NCI-H146 treated with DMSO at 0.1 percent for 48 hours (cell line): ENCODE results near the gene PPP1R27.
A peak's percentile ranks its signal among the peaks of the same experiment; 100 is the strongest.

Experiments used
- DNase-seq: peaks from one replicate; lab custom pipeline; 2025; ENCODE audit not compliant: unreplicated experiment; lab: John Stamatoyannopoulos, UW

PPP1R27 gene, protein sequence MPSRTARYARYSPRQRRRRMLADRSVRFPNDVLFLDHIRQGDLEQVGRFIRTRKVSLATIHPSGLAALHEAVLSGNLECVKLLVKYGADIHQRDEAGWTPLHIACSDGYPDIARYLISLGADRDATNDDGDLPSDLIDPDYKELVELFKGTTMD

DNA sequence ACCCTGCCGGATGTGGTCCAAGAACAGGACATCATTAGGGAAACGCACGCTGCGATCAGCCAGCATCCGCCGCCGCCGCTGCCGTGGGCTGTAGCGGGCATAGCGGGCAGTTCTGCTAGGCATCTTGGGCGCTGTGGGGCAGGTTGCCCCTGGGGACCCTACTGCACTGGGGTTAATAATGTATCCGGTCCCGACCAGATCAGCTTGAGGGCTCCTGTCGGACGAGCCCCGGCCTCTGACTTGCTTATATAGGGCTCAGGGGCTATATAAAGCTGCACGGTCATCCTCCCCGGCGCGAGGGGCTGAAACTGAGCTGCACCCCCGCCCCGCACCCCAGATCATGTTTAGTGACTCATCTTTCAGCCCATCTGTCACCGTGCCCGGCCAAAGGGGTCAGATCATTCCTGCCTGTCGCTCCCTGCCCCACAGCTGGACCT is at the start of gene PPP1R27:
Gene PPP1R27 (minus strand): TSS at position 220 of the 437 bp plus-strand sequence. CDS start 97 bp downstream, at position 123.
- no peak for DNase-seq

DNA sequence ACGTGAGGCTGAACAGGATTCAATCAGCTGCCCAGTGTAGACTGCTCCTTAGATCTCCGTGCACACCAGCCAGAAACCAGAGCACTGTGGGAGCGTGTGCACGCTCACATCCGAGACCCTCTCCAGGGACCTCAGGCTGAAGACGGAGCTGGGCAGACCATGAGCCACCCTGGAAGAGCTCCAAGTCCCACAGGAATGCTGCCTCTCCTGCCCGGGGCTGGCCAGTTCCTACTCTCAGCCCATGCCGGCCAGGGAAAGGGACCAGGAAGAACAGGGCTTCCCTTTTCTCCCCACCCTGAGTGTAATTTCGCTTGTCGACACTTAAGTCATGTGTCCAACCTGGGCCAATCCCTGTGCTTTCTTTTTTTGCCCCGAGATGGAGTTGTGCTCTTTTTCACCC is 49.7 kb upstream of the PPP1R27 start:
- no peak for DNase-seq

DNA sequence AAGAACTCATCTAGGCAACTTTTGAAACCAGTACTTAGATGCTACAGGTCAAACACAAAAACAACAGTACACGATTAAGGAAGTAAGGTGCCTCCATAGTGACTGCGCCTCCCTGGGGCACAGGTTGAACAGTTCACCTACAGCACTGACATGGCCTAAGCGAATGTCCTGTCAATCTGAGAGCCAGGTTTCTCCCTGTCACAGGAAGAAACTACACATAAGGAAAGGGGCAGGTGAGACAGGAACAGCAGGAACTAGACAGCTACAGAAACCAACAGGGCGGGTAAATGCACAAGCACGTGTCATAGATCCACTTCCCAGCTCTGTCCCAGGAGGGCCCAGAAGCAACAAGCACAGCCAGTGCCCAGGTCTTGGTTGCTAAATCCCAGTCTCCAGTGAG is 44.3 kb upstream of the PPP1R27 start:
- no peak for DNase-seq

DNA sequence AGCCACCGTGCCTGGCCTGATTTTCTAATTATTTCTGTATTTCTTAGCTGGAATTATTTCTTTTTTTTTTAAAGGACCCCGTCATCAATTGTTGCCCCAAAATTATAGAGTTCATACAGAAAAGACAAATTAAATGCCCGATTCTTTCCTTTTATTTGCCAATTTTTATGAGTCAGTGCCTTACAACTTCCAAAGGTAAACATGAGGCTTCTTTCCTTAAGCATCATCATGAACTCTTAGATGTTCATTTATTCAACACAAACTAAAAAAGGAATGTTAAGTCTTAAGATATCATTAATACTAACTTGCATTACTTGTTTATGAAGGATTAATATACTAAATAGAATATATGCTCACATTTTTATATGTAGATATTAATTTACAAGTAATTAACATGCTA is 43.4 kb upstream of the PPP1R27 start:
- no peak for DNase-seq

DNA sequence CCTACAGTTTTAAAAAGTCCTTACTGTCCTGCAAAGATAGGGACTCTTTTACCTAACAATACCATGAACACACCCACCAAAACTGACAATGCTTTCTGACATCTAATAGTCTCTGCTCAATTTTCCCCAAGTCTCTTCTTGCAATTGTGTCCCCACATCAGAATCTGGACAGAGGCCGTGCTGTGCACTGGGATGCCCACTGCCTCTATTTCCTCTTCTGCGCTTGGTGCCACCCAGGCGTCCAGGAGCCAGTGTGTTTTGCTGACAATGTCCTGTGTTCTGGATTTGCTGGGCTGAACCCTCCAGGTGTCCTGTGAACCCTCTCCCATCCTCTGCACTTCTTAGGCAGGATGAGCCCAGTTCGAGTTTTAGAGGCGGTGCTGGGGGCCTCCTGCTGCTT is 42.7 kb upstream of the PPP1R27 start:
- DNase-seq, result no peak

DNA sequence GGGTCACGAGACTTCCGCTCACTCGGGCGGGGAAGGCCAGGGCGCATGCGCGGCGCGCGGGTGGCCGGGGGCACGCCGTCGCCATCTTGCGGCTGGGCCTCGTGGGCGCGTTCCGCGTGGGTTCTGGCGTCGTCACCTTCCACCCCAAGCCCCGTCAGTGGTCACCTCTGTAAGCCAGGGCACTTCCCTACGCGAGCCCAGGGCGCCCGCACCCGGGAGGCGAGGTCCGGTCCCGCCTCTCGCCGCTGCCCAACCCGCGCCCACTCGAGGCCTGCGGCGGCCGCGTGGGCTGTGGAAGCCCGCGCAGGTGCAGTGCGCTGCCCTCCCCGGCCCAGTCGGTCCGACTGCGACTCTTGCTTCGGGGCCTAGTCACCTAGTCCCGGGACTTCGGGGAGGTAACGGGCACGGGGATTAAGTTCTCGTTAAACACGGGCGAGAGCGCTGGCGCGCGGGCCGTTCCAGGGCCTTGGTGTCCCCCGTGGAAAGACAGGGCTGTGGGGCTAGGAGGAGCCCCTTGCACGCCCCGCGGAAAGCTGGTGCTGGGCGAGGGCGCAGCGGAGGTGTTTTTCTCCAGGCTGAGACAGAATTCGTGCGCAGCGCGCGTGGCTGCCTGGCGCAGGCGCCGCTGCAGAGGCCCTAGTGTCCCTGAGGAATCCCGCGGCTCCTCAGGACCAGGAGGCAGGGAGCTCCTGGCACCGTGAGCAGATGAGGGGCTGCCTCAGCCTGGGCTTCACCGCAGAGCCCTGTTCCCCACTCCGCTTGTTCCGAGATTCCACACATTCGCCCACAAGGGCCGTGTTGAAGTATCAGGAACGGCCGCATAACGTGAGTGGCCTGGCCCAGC is 36.8 kb upstream of the PPP1R27 start:
- DNase-seq, result peak; percentile 63

DNA sequence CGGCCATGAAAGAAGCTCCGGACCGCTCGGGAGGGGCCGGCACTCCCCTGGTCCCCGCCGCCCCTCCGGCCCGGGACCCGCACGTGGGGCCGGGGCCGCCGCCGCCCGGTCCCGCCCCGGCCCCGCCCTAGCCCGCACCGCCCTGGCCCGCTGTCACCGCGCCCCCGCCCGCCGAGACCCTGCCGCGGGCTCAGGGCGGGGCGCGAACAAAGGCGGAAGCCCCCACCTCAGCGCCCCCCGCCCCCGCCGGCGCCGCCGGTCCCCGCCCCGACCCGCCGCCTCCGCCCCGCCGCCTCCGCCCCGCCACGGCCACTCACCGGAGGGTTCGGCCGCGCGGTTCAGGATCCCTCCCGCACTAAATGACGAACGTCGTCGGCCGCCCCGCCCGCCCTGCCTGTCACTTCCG is 36.1 kb upstream of the PPP1R27 start, which contains the start of gene ARHGDIA:
Gene ARHGDIA (minus strand): TSS at position 357 of the 406 bp plus-strand sequence. CDS start 1,407 bp downstream, outside the sequence.
- DNase-seq, result no peak

DNA sequence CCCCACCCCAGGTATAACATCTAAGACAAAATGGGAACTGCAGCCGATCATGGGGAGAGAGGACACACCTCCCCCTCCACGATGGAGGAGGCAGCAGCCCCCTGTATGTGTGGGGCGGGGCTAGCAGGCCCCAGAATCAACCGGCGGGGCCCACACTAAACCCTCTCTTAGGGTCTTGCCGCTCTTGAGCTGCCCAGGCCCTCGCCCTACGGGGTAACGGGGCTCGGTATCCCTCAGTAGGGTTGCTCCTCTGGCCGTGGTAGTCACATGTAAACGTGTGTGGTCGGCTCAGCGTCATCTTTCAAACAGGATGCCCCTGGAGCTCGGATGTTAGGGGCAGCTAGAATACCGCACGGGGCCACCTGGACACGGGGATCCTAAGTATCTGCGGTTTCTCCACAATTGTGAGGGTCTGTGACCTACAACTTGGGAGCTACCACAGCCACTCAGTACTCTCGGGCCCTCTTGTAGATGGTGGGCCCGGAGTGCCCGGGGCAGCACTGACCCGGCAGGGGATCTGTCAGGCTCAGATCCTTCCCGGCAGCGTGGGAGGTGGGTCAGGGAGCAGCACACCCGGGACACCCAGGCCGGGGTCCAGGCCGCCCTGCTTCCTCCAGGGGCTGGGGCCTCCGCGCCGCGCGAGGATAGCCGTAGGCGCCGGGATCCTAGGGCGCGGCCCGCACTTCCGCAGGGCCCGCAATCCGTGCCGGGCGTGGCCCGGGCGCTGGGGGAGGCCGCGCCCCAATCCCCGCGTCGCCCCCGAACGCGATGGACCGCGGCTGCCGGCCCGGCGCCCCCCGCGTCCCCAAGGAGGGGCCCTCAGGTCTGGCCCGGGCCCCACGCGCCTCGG is 35.5 kb upstream of the PPP1R27 start:
- DNase-seq, result no peak

DNA sequence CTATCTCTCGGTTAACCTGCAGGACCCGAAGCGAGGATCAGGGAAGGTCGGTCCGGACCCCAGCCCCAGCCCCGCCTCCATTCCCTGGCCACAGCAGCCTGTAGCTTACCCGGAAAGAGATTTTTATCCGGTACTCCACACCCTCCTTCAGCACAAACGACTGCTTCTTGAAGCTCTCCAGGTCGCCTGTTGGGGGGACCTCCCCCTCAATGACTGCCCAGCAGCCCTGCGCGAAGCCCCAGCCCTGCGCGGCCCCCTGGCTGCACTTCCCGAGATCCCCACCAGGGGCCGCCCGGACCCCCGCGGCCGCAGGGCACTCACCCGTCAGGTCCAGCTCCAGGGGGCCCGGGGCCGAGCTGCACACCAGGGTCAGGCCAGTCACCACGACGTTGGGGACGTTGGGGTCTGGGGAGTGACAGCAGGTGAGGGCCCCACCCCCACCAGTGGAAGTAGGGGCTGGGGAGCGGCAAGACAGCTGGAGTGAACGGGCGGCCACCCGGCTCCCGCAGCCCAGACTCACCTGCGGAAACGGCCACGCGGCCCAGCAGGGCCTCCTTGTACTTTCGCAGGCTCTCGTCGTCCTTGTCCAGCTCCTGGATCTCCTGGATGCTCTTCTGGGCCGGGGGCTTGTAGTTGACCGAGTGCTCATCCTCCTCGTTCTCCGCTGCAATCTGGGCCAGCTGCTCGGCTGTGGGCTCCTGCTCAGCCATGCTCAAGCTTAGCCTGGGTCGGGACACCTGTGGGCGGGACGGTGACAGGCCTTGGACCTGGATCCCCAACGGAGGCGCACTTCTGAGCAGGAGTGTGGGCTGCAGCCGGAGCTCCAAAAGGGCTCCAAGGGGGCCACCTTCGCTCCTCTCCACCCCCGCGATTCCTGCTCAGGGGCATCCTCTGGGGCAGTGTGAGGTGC is 34.6 kb upstream of the PPP1R27 start:
- no peak for DNase-seq

DNA sequence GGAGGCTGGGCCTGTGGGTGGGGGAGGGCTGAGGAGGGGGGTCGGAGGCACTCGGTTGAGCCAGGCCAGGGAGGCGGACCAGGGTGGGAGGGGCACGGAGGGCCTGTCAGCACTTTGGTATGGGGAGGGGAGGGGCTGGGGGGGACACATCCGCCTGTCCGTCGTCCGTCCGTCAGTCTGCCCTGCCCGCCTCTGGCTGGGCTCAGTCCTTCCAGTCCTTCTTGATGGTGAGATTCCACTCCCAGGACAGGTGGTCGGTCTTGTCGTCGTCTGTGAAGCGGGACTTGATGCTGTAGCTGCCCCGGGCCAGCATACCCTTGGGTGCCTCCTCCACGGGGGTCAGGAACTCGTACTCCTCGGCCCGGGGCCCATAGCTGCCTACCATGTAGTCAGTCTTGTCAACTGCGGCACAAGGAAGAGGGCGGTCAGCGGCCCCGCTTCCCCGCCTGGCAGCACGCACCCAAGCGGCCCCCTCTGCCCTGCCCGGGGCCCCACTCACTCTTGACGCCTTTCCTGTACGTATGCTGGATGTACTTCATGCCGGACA is 33.9 kb upstream of the PPP1R27 start:
- no peak for DNase-seq

DNA sequence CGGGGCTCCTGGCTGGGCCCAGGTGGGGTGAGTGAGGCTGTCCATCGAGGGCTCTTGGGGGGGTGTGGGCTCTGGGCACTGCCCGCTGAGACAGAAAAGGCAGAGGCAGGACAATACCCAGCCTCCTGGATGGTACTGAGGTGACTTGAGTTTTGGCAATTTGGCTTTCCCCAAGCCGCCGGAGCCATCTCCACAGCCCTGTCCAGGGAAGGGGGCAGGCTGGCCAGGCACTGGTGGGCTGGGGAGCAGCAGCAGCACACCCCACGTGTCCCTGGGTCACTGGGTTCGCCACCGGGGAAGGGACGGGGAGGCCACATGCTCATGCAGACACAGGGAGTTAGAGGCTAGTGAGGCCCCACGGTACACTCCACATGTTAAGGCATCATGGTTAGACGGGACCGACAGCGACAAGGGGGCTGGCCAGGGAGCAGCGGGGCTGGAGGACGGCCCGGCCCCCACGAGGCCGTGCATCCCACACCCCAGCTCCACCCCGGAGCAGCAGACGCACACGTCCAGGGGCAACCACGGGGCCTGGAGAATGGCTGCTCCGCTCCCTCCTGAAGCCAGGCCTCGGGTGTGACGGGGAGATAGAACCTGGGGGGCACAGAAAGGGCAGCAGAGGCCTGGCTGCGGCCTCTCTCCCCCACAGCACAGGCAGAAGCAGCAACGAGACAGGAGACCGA is 33.3 kb upstream of the PPP1R27 start:
- DNase-seq, result no peak

DNA sequence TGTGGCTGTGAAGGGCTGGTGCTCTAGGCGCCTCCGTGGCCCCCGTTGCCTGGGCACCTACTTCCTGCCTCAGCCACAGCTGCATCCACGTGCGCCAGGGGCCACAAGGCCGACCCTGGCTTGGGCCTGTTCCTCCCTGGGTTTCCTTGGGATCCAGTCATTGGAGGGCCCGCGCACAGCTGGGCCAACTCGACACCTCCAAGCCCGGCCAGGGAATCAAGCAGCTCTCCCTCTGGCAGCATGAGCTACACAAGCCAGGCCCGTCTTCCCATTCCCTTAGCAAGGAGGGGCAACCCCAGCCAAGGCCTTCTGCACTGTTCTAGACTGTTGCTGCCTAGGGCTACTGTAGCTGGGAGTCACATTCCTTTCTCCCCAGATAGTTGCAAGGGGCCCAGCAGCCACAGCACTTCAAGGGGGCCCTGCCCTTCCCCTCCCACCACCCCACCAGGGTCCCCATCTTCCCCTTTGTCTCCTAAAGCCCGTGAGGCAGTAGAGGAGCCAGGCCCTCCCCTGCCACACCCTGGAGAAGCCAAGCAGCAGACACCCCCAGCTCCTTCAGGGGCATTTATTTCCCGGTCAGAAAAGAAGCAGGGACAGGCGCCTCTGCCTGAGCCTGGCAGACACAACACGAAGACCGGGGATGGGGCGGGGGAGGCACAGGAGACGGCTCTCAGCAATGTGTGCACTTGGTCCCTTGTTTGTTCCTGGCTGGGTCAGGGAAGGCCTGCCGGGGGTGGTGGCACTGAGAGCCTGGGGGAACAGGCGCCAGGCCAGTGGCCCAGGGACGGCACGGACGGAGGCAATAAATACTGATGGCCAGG is 32.5 kb upstream of the PPP1R27 start:
- DNase-seq, result no peak

DNA sequence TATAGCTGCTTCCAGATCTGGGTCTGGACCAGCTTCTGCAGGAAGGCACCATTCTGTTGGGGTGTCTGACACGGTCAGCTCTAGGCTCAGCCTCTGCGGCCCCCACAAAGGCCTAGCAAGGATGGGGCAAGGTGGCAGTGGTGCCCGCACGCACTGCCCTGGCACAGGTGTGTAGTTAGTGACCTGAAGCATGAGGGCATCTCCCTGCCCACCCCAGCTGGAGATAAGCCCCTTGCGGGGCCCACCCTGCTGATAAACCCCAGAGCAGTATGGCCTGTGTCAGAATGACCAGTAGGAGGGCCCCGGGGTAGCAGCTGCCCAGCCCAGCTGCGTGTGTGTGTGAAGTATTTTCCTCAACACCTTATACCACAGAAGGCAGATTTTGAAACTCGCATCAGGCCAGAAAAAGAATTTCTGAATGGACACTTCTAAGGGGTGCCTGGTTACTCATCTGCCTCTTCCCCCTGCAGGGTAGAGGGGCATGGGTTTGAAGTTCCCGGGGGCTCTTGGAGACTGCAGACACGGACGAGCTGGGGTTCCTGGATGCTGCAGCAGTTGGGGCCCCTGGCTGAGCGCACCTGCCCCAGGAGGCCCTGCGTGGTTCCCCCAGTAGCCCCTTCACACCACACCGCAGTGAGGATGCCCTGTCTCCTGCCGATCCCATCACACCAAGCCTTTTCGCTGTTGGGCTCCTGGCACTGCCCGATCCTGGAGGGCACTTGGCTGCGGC is 31.8 kb upstream of the PPP1R27 start:
- DNase-seq, result no peak

DNA sequence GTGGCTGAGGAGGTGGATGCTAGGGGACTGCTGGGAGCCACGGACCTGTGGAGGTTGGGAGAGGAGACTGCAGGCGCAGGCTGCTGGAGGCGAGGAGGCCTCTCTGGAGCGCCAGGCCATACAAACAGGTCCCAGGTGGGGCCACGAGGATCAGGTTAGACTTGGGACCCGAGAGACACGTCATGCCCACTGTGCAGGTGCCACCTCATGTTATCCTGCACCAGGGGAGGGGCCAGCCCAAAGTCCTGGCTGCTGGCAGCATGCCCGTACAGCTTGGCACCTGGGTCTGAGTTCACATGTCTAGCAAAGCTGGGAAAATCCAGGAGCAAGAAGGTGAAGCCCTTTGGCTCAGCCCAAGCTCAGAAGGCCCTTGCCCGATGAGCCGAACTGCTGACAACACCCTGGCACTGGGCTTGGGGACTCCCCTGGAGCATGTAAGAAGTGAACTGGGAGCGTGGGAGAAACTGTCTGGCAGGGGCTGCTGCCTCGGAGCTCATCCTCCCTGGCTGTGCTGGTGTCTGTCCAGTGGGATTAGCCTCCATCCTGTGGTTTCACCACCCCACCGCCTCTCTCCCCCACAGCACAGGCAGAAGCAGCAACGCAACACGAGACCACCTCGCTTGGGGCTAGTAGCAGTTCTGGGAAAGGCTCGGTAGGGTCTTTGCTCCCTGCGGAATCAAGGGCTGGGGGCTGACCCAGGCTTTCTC is 31.0 kb upstream of the PPP1R27 start:
- no peak for DNase-seq

DNA sequence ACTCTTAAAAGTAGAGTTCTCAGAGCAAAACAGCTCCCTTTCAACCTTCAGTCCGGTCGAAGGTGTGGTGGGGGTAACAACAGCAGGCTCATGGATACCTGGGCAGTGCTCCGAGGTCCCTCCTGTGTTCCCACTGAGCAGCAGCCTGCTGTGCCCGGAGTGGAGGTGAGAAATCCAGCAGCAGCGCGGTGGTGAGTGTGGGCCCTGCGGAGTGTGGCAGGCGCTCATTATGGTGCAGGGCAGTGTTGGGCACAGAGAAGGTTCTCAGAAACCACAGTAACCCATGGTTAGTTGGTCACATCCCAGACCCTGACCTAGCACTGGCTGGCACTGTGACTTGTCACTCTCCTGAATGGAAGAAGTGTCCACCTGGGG is 30.5 kb upstream of the PPP1R27 start:
- DNase-seq, result no peak

DNA sequence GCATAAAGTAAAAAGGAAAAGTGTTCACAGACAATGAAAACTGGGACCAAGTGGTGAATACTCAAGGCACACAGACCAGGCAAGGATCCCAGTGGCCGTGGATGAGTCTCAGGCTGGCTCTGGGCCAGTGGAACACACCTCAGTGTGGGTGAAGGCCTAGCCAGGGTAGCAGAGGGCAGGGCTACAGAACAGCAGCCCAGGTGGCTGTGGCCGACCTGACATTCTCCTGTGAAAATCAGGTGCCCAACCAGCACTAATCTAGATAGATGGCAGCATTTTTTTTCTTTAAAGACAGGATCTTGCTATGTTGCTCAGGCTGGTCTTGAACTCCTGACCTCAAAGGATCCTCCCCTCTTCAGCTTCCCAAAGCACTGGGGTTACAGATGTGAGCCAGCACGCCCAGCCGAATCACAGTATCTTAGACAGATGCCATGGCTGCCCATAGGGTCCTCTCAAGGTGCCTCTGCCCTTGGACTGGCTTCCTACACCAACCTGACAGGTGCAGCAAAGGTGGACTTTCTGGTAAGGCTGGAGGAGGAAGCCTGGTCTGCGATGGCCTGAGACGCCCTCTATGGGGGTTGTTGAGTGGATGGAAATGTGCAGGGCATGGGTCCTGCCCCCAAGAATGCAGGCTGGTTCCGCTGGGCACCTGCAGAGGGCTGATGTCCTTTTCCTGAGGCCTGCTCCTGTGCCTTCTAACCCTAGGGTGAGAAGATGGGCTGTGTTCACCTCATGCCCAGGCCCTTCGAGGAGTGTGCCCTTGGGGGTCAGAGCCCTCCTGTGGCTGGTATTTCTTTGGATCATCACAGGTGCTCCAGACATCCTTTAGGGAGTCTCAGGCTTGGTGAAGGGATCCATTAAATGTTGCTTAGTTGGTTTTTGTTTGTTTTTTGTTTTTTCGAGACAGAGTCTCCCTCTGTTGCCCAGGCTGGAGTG is 29.3 kb upstream of the PPP1R27 start:
- no peak for DNase-seq
